H7 (cell line): ENCODE results near the gene ERBB4. TPM values are rescaled to one million over a fixed set of nuclear protein-coding genes. Genes with fewer than 3 reads are reported as not detected.

Source experiments
- DNase-seq: peaks from one replicate; pipeline ENCODE4 v3.0.0; 2012
- H3K27me3 ChIP-seq: 2 replicates; pipeline ENCODE4 v1.6.0; 2011; ENCODE audit warnings: mild to moderate bottlenecking, low read length; ENCODE audit not compliant: control insufficient read depth, insufficient read depth
- H3K36me3 ChIP-seq: replicated peaks from 2 replicates; pipeline ENCODE4 v1.5.1; 2011; ENCODE audit warnings: low read length; ENCODE audit not compliant: control insufficient read depth, insufficient read depth
- H3K4me3 ChIP-seq: 2 replicates; pipeline ENCODE4 v1.5.1; 2011; ENCODE audit warnings: low read depth, mild to moderate bottlenecking, control low read depth, low read length, moderate library complexity; ENCODE audit not compliant: insufficient read depth
- total RNA-seq: library from RNA; depleted of rRNA; stranded (reverse); fragments of >200 nt; shearing (Covaris generic); gene quantifications from 2 replicates; pipeline ENCODE4 v1.2.3, GENCODE V29; 2014

The ERBB4 gene
- total RNA-seq, 1 experiment from 2014 or later, result 5.7 TPM

DNA sequence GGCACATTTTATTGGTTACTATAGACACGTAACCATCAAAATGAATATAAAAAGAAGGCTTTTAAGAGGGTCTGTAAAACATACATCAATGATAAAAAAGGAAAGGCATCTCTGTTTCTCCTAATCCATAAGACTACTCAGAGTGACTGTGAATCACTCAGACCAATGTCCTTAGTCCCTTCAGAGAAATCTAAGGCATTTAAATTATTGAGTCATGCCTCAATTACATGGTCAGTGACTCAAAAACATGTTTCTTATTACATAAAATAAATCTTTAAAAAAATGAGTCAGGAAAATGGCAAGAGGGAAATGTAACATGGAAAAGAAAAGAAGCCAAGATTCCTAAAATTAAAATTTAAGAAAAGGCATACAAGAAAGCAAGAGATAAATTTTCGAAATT is 146.6 kb downstream of the ERBB4 start:
- no peak for DNase-seq
- no peaks in the 10 kb centered on the region for H3K36me3 ChIP-seq
- H3K27me3 ChIP-seq, result no peaks in the 10 kb centered on the region
- H3K4me3 ChIP-seq, result no peak overlapping the region

DNA sequence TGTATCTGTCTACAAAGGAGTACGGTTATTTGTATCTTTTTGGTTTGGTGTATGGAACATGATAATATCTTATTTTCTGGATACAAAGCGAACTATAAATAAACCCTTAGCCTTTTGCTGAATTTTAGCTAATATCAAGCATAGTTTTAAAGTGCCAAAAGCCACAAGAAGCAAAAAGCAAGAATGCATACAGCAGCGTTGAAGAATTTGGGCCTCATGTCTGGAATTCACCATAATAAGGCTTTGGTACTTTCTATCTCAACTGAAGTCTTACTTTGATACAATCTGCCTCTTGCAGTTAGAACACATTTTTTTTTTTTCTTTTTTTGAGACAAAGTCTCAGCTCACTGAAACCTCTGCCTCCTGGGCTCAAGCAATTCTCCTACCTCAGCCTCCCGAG is 151.5 kb downstream of the ERBB4 start:
- Histone ChIP-seq H3K27me3 (no peaks in the 10 kb centered on the region), H3K4me3 (no peak overlapping the region), H3K36me3 (no peaks in the 10 kb centered on the region)
- DNase-seq, result no peak

DNA sequence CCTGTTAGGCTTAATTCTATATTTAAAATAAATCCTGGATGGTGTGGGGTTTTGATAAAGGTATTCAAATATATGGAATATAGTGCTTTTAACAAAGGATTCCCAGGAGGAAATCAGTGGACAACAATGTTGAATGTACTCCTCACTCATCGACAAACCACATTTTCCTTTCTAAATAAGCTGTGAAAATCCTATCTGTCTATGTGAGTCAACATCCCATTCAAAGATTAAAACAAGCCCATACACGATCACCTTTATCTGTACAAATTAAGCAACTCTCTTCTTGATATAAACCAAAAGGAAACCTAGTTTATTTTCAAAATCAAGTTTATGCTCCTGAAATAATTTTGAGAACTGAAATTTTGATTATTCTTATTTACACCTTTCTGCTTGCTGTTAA is 153.4 kb downstream of the ERBB4 start:
- H3K36me3 ChIP-seq, result no peaks in the 10 kb centered on the region
- H3K27me3 ChIP-seq, result no peaks in the 10 kb centered on the region
- no peak overlapping the region for H3K4me3 ChIP-seq
- DNase-seq, result no peak

DNA sequence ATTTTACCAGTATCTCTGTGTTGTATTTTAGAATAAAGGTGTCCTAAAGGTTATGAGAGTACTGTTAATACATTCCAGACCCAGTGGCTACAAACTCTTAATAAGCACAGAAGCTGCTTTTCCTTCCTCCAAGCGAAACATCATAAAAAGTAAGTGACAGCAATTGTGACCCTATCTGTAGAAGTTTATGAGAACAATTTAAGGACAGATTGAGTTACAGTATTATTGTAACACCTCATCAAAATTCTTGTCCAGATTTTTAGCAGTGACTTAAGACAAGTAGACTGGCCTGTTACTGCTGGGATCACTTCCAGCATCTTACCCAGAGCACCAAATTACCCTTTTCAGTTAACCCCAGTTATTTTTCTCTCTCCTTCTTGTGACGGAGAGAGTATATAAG is 154.6 kb downstream of the ERBB4 start:
- no peaks in the 10 kb centered on the region for H3K36me3 ChIP-seq
- H3K27me3 ChIP-seq, result no peaks in the 10 kb centered on the region
- DNase-seq, result no peak

DNA sequence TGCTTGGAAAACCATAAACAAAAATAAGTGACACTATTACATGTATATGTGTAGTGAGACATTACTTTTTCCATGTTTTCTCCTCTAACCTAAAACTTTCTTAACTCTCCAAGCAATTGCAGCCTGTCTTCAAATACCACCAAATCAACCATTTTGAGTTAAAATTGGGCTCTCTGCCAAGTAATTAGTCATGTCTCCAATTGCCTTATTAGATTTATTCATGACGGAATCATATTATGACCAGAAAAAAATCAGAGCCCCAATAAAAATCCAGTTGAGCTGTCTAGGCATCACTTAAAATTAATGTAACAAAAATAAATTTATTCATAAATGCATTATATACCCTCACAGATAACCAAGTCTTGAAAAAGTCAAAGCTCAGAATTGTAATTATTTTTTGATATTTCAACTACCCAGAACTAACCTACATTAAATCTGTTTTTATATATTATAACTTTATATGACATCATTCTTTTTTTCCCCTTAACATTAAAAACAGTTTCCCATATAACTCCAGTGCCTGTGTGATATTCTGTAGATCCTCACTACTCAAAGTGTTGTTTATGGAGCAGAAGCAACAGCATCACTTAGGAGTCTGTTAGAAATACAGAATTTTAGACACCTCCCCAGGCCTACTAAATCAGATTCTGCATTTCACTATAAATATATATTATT is 157.0 kb downstream of the ERBB4 start:
- no peak overlapping the region for H3K4me3 ChIP-seq
- no peaks in the 10 kb centered on the region for H3K27me3 ChIP-seq
- no peaks in the 10 kb centered on the region for H3K36me3 ChIP-seq
- DNase-seq, result no peak

More for the DNA sequence above, 154.6 kb downstream of the ERBB4 start:
- H3K4me3 ChIP-seq, result no peak overlapping the region

DNA sequence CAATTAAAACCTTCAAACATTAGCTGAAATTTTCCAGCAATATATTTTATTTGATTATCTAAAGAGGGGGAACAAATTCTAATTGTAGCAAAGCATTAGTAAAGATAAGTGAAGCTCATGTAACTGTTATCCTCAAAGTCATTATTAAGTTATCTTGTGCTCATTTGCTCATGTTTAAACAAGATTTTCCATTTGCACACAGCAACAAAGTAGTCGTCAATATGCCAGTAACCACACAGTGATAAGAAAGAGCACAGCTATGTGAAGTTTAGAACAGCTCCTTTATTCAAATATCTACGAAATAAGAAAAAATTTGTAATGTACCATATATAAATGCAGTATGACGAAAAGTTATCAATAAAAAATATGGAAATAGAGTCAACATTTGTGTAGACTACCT is 159.5 kb downstream of the ERBB4 start:
- Histone ChIP-seq H3K4me3 (no peak overlapping the region), H3K36me3 (no peaks in the 10 kb centered on the region), H3K27me3 (no peaks in the 10 kb centered on the region)
- DNase-seq, result no peak

DNA sequence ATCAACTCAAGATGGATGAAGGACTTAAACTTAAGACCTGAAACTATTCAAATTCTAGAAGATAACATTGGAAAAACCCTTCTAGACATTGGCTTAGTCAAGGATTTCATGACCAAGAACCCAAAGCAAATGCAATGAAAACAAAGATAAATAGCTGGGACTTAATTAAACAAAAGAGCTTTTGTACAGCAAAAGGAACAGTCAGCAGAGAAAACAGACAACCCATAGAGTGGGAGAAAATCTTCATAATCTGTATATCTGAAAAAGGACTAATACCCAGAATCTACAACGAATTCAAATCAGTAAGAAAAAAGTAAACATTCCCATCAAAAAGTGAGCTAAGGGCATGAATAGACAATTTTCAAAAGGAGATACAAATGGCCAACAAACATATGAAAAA is 171.2 kb downstream of the ERBB4 start:
- H3K27me3 ChIP-seq, result no peaks in the 10 kb centered on the region
- H3K4me3 ChIP-seq, result no peak overlapping the region
- DNase-seq, result no peak
- no peaks in the 10 kb centered on the region for H3K36me3 ChIP-seq

DNA sequence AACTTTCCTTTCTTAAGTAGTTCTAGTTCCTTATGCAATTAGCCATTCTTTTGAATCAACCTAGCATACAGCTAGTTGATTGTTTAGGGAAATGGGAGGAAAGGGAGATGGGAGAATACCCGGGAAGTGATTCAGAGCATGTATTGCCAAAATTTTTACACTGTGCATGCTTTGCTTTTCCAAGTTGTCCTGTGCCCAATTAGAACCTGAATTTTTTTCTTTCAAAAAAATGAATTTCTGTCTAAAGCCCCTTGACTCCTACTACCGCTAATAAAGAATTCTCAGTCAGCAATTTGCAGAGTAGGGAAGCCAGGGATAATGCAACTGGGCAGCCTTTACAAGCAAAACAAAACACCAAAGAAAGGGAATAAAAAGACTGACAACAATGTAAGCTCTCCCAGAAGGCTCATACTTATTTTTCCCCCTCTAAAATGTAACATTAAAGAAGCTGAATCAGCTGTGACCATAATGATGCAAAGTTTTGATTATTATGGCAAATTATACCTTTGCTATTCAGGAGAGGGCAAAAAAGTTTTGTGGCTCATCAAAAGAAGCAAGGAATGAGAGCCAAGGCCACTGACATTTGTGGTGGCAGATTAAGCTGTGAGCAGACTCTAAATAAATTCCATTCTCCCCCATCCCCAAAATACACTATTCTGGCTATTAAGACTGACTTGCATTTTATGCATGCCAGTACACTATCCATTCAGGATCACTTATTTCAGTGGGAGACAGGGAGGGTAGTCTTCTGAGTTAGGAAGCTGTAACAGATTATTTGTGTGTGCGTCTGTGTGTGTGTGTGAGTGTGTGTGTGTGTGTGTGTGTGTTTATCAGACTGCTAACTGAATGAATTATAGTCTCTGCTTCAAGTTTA is 174.3 kb downstream of the ERBB4 start:
- Histone ChIP-seq H3K27me3 (no peaks in the 10 kb centered on the region), H3K36me3 (no peaks in the 10 kb centered on the region), H3K4me3 (no peak overlapping the region)
- no peak for DNase-seq

DNA sequence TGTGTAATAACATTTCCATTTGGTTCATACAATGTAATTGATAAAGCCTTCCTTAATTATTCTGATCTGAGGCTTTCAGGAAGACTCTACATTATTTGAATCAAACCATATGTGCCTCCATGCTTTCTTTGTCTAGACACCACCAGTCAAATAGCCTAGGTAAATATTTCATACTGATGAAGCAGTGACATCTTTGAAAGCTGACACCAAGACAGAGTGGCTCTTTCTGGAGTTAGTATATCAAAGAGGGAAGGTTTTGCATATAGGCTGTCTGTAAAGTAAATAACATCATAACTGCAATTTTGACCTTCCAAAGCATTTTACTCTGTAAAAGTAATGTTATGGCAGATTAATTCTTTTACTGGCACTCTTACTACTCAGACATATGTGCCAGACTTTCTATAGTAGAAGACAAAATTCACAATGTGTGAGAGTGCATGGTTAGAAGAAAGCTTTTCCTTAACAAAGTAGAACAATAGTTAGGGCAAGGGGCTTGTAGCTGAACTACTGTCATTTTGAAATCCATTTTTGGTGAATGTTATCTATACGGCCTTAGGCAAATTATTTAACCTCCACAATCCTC is 177.3 kb downstream of the ERBB4 start:
- no peak for DNase-seq
- Histone ChIP-seq H3K4me3 (no peak overlapping the region), H3K27me3 (no peaks in the 10 kb centered on the region), H3K36me3 (no peaks in the 10 kb centered on the region)

DNA sequence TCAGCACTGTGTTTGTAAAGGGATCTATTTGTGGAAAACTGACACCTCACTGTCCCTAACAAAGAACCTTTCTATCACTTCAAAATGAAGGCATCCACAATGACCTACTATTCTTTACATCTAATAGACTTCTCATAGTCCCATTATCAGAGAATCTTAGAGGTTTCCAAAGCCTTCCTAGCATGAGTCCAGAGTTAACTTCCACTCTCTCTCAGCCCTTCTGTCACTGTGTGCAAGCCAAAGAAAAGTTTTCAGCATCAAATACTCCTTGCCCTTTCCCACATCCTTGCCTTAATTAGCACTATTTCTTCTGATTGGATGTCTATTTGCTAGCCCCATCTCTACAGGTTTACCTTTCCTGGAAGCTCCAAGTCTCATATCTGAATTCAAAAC is 178.5 kb downstream of the ERBB4 start:
- no peaks in the 10 kb centered on the region for H3K36me3 ChIP-seq
- no peaks in the 10 kb centered on the region for H3K27me3 ChIP-seq
- DNase-seq, result no peak
- H3K4me3 ChIP-seq, result no peak overlapping the region

DNA sequence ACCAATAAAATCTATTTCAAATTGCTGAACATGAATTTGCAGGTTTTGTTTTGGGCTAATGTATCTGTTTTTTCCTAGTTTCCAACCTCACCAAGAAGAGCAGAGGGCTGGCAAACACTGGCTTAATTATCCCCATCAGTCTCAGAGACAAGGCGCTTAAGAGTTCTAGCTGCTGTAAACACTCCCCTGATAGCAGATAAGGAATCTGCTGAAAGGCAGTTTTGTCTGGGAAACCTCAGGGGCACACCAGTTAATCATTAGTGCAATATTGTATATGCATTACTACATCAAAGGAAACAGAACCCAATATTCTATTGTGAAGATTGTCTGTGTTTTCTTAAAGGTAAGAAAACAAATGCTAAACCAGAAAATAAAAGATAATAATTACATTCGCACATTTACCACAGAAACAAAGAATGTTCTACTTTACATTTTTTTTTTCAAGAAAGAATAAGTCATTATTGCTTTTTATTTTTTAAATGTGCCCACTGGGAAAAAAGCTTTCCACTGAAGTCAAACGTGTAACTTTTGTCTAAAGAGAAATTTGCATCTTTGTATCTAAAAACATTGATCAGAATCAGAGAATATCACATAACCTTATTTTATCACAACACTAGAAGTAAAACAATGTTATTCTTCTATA is 179.1 kb downstream of the ERBB4 start:
- Histone ChIP-seq H3K4me3 (no peak overlapping the region), H3K27me3 (no peaks in the 10 kb centered on the region), H3K36me3 (no peaks in the 10 kb centered on the region)
- no peak for DNase-seq

DNA sequence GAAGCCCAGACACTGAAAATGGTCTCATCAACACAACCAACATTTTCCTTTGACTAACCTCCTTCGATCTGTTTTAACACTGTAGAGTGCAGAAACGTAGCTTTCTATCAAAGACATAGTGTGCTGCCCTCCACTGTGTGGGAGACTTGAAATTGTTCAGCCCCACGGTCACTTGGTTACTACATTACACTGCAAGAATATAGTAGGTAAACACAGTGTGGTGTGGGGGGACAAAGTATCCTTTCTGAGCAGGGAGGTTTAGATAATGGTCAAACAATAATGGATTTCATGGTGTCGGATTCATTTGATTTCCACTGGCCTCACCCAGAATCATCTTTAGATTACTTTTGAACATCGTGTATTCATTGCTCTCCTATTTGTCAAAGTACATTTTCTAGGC is 181.0 kb downstream of the ERBB4 start:
- no peaks in the 10 kb centered on the region for H3K36me3 ChIP-seq
- H3K4me3 ChIP-seq, result no peak overlapping the region
- no peak for DNase-seq
- no peaks in the 10 kb centered on the region for H3K27me3 ChIP-seq

DNA sequence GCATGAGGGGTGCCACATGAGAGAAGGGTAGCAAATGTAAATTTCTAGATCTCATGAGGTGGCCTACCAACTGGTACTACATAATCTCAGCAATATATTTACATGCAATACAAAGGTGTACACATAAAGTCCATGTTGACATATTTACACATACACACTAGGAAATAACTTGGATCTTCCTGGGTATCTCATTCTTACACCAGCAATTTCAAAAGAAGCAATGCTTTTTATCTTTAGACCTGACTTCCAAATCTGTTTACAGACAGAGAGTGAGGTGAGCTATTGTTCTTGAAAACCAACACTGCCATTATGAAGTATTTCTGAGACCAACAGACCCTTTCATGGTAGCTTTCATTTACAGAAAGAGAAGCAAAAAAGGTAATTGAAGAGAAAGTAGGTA is 184.2 kb downstream of the ERBB4 start:
- no peak overlapping the region for H3K4me3 ChIP-seq
- no peaks in the 10 kb centered on the region for H3K36me3 ChIP-seq
- H3K27me3 ChIP-seq, result no peaks in the 10 kb centered on the region
- DNase-seq, result no peak

DNA sequence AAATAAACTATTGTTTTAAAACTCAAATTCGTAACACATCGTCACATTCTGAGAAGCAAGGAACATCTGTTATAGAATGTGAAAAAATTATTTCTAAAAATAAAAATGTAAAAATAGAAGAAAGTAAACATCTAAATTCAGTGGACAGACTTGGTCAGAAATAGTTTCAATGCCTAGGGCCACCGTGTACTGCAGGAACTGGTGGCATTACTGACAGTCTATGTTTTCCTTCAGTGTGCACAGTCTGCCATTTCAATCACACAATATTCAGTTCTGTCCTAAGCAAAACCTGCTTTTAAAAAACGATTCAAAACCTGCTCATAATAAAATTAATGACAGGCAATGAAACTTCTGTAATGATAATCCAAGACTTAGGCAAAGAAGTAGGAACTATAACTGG is 190.1 kb downstream of the ERBB4 start:
- H3K4me3 ChIP-seq, result no peak overlapping the region
- no peak for DNase-seq
- H3K36me3 ChIP-seq, result no peaks in the 10 kb centered on the region
- H3K27me3 ChIP-seq, result no peaks in the 10 kb centered on the region

DNA sequence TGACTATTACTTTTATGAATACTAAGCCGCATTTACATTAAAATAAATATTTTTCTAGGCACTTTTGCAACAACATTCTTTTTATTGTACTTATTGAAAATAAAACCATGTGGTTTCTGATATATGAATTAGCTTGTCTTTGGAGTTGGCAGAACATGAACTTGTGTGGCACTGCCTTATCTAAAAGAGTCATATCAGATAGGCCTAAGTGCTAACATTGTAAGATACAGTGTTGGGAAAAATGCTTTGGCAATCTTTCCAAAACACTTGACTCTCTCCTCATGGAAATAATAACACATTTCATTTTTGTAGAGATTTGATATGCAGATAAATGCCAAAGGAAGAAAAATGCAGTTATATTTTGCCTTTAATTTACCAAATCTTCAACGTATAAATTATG is 191.7 kb downstream of the ERBB4 start:
- no peaks in the 10 kb centered on the region for H3K27me3 ChIP-seq
- no peak overlapping the region for H3K4me3 ChIP-seq
- no peak for DNase-seq
- no peaks in the 10 kb centered on the region for H3K36me3 ChIP-seq
